ENCODE data around the gene ANAPC15. TPM values are rescaled to one million over a fixed set of nuclear protein-coding genes. Genes with fewer than 3 reads are reported as not detected.

Gene ANAPC15
- total and polyA plus RNA-seq, 9 of the 15 experiments (the other 6 are each of a cell fraction or from before 2014, with no cell fraction given) = 53.0 to 254 (median 75.7) TPM

- TF ChIP-seq, protein P1, sequence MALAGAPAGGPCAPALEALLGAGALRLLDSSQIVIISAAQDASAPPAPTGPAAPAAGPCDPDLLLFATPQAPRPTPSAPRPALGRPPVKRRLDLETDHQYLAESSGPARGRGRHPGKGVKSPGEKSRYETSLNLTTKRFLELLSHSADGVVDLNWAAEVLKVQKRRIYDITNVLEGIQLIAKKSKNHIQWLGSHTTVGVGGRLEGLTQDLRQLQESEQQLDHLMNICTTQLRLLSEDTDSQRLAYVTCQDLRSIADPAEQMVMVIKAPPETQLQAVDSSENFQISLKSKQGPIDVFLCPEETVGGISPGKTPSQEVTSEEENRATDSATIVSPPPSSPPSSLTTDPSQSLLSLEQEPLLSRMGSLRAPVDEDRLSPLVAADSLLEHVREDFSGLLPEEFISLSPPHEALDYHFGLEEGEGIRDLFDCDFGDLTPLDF (CRISPR knock-in tag; IDR thresholded peaks at IDR 0.05) = no peak
- TF ChIP-seq IRF2 (CRISPR knock-in tag; IDR thresholded peaks at IDR 0.05) (no peak), TCF7 (IDR thresholded peaks at IDR 0.05; ENCODE audit: borderline replicate concordance) (no peak), C11orf30 (IDR thresholded peaks at IDR 0.05; ENCODE audit: low read depth) (no peak), CREB1 (IDR thresholded peaks at IDR 0.05) (no peak), CREB1 (CRISPR knock-in tag; IDR thresholded peaks at IDR 0.05) (peak; percentile 37; the same call in 1 of the 2 replicates), ZNF184 (CRISPR knock-in tag; IDR thresholded peaks at IDR 0.05) (no peak), BCOR (IDR thresholded peaks at IDR 0.05) (peak; percentile 99), CLOCK (CRISPR knock-in tag; IDR thresholded peaks at IDR 0.05; ENCODE audit: borderline replicate concordance) (no peak), CC2D1A (IDR thresholded peaks at IDR 0.05) (peak; percentile 64; the same call in 1 of the 2 replicates), SMAD2 (IDR thresholded peaks at IDR 0.05; ENCODE audit: low read depth, low read length) (no peak), CBX3 (IDR thresholded peaks at IDR 0.05; ENCODE audit: borderline replicate concordance in 1 of 2, low read length in 2 of 2) (peak in 1 of 2 experiments; percentile 39; a peak in 1 of 3 replicates), ZNF668 (CRISPR knock-in tag; IDR thresholded peaks at IDR 0.05) (no peak), LCOR (CRISPR knock-in tag; IDR thresholded peaks at IDR 0.05) (no peak), BDP1 (IDR thresholded peaks at IDR 0.05; ENCODE audit: insufficient read depth, insufficient read length) (no peak), HEY1 (CRISPR knock-in tag; IDR thresholded peaks at IDR 0.05; ENCODE audit: borderline replicate concordance) (0 out of 2 replicates have a peak, but pooled peaks have one; percentile 57), E2F4 (CRISPR knock-in tag; IDR thresholded peaks at IDR 0.05; ENCODE audit: low read depth) (no peak), CHCHD3 (CRISPR knock-in tag; IDR thresholded peaks at IDR 0.05) (no peak), HDAC2 (IDR thresholded peaks at IDR 0.05) (peak; percentile 97), SRSF9 (IDR thresholded peaks at IDR 0.05; ENCODE audit: borderline replicate concordance, low read depth, low read length) (no peak), MTA2 (IDR thresholded peaks at IDR 0.05; ENCODE audit: low read depth) (no peak)
Observed at GRCh38 chr11:72111300-72112142, 974 bp downstream of the ANAPC15 start (continued).
